NCI-H146 treated with DMSO at 0.1 percent for 48 hours (cell line): Measurements from ENCODE around the gene DNAJA4.

Source experiments
- DNase-seq: peaks from one replicate; lab custom pipeline; 2025; ENCODE audit not compliant: unreplicated experiment; lab: John Stamatoyannopoulos, UW

DNAJA4 gene

GRCh38 chr15:78313383-78313782 is 49.0 kb downstream of the DNAJA4 start:
- no peak for DNase-seq

- no peak for DNase-seq
These were observed 49.8 kb downstream of the DNAJA4 start for GRCh38 chr15:78314181-78314581.

GRCh38 chr15:78315686-78316282 is 51.4 kb downstream of the DNAJA4 start:
- DNase-seq = no peak

- peak; percentile 3 for DNase-seq
These were observed 52.1 kb downstream of the DNAJA4 start for GRCh38 chr15:78316283-78317083.

GRCh38 chr15:78317145-78317836 is 52.9 kb downstream of the DNAJA4 start:
- DNase-seq = no peak

- DNase-seq = no peak
These were observed 55.2 kb downstream of the DNAJA4 start for GRCh38 chr15:78319588-78319987.

GRCh38 chr15:78320183-78320582 is 55.8 kb downstream of the DNAJA4 start:
- no peak for DNase-seq

- no peak for DNase-seq
These were observed 56.7 kb downstream of the DNAJA4 start for GRCh38 chr15:78321041-78321570.

GRCh38 chr15:78321786-78322185 is 57.4 kb downstream of the DNAJA4 start:
- no peak for DNase-seq

GRCh38 chr15:78322243-78322642 is 57.9 kb downstream of the DNAJA4 start:
- peak; percentile 70 for DNase-seq

- no peak for DNase-seq
These were observed 58.6 kb downstream of the DNAJA4 start for GRCh38 chr15:78322724-78323521.

GRCh38 chr15:78323693-78324092 is 59.3 kb downstream of the DNAJA4 start:
- DNase-seq = no peak

GRCh38 chr15:78324144-78324543 is 59.8 kb downstream of the DNAJA4 start:
- no peak for DNase-seq

- no peak for DNase-seq
These were observed 60.9 kb downstream of the DNAJA4 start for GRCh38 chr15:78325092-78325843.

- DNase-seq = no peak
These were observed 63.1 kb downstream of the DNAJA4 start for GRCh38 chr15:78327466-78327865.

GRCh38 chr15:78329625-78330024 is 65.3 kb downstream of the DNAJA4 start:
- no peak for DNase-seq
